Large intestine (tissue), 3 donors: ENCODE measurements around the gene HTT-AS. TPM values are rescaled to one million over a fixed set of nuclear protein-coding genes. Genes with fewer than 3 reads are reported as not detected.
A peak's percentile ranks its signal among the peaks of the same experiment; 100 is the strongest.
"Not testable (repeated sequence)": the region's sequence is repeated elsewhere in the genome, so short reads cannot be mapped to it uniquely, and the experiment has no call there.

Source experiments
- DNase-seq, 2 donors: peaks; one replicate each; pipeline versions ENCODE4 v3.0.0 to v3.0.0-alpha.2; 2013
- H3K27ac ChIP-seq: one replicate; pipeline ENCODE4 v1.5.1; 2013; ENCODE audit warnings: low read length
- H3K27me3 ChIP-seq: 2 replicates; pipeline ENCODE4 v1.6.1; 2013; ENCODE audit warnings: low read length; ENCODE audit not compliant: control insufficient read depth, insufficient read depth
- H3K36me3 ChIP-seq: 2 replicates; pipeline ENCODE4 v1.6.1; 2013; ENCODE audit warnings: low read length; ENCODE audit not compliant: control insufficient read depth, insufficient read depth
- H3K4me1 ChIP-seq: one replicate; pipeline ENCODE4 v1.6.1; 2013; ENCODE audit warnings: low read length; ENCODE audit not compliant: control insufficient read depth, insufficient read depth
- H3K4me3 ChIP-seq: one replicate; pipeline ENCODE4 v1.5.1; 2013; ENCODE audit warnings: low read length
- H3K9me3 ChIP-seq: one replicate; pipeline ENCODE4 v1.6.1; 2013; ENCODE audit warnings: mild to moderate bottlenecking, low read depth, low read length, moderate library complexity; ENCODE audit not compliant: control insufficient read depth
- WGBS: methylation state at CpG from one replicate; pipeline ENCODE4 v1.1.5; 2013; ENCODE audit warnings: low lambda C conversion rate; ENCODE audit not compliant: insufficient coverage; 5-methylcytosine and 5-hydroxymethylcytosine counted together
- polyA plus RNA-seq: library from polyadenylated mRNA; unstranded; fragments of 120-200 nt; gene quantifications from one replicate; pipeline ENCODE4 v1.2.1, GENCODE V29; 2013

The HTT-AS gene
- polyA plus RNA-seq, 1 donor, result not detected

GRCh38 chr4:3054169-3054759 is 20.1 kb downstream of the HTT-AS start:
- no peak overlapping the region for H3K4me3 ChIP-seq
- H3K9me3 ChIP-seq, result no peaks in the 10 kb centered on the region
- H3K4me1 ChIP-seq, result no peaks in the 10 kb centered on the region
- DNase-seq, result no peak
- WGBS, result 43% methylated on average over 1 of the region's 2 CpGs
- no peaks in the 10 kb centered on the region for H3K36me3 ChIP-seq
- no peak overlapping the region for H3K27ac ChIP-seq
- H3K27me3 ChIP-seq, result no peaks in the 10 kb centered on the region

- not testable (repeated sequence) for H3K9me3 ChIP-seq, H3K36me3 ChIP-seq, H3K27me3 ChIP-seq, H3K4me1 ChIP-seq, H3K27ac ChIP-seq, DNase-seq, H3K4me3 ChIP-seq
- WGBS, result no CpG with 5 or more reads among the region's 12 CpGs
These were observed 23.0 kb downstream of the HTT-AS start for GRCh38 chr4:3051141-3051897.

- H3K36me3 ChIP-seq, result no peaks in the 10 kb centered on the region
- no peaks in the 10 kb centered on the region for H3K27me3 ChIP-seq
- H3K4me3 ChIP-seq, result no peak overlapping the region
- H3K27ac ChIP-seq, result no peak overlapping the region
- no peaks in the 10 kb centered on the region for H3K9me3 ChIP-seq
- whole genome bisulfite sequencing, result no CpG with 5 or more reads among the region's 20 CpGs
- peak; percentile 36 to 69 for DNase-seq
- peaks cover 12% of the 10 kb centered on the region for H3K4me1 ChIP-seq
These were observed 26.7 kb downstream of the HTT-AS start for GRCh38 chr4:3047464-3048286.

GRCh38 chr4:3046623-3047022 is 27.7 kb downstream of the HTT-AS start:
- Histone ChIP-seq H3K36me3 (no peaks in the 10 kb centered on the region), H3K9me3 (no peaks in the 10 kb centered on the region), H3K4me3 (no peak overlapping the region), H3K4me1 (peaks cover 18% of the 10 kb centered on the region), H3K27me3 (peaks cover 2% of the 10 kb centered on the region), H3K27ac (no peak overlapping the region)
- DNase-seq, result no peak
- WGBS, result no CpG with 5 or more reads among the region's 4 CpGs

- WGBS, result 100% methylated on average over 2 of the region's 7 CpGs
- Histone ChIP-seq H3K9me3 (peaks cover 1% of the 10 kb centered on the region), H3K36me3 (no peaks in the 10 kb centered on the region), H3K4me3 (no peak overlapping the region), H3K27me3 (peaks cover 2% of the 10 kb centered on the region), H3K27ac (no peak overlapping the region), H3K4me1 (peaks cover 18% of the 10 kb centered on the region)
- DNase-seq, result no peak
These were observed 28.2 kb downstream of the HTT-AS start for GRCh38 chr4:3046162-3046561.

- peaks cover 3% of the 10 kb centered on the region for H3K9me3 ChIP-seq
- no peak overlapping the region for H3K4me3 ChIP-seq
- DNase-seq, result peak; percentile 25 to 65
- no CpG with 5 or more reads among the region's 22 CpGs for WGBS
- peaks cover 2% of the 10 kb centered on the region for H3K27me3 ChIP-seq
- H3K4me1 ChIP-seq, result peaks cover 18% of the 10 kb centered on the region
- H3K27ac ChIP-seq, result no peak overlapping the region
- H3K36me3 ChIP-seq, result no peaks in the 10 kb centered on the region
These were observed 29.2 kb downstream of the HTT-AS start for GRCh38 chr4:3044870-3045819.

GRCh38 chr4:3043282-3044020 is 30.9 kb downstream of the HTT-AS start:
- DNase-seq, result no peak
- H3K4me1 ChIP-seq, result peaks cover 18% of the 10 kb centered on the region
- peaks cover 3% of the 10 kb centered on the region for H3K9me3 ChIP-seq
- H3K36me3 ChIP-seq, result no peaks in the 10 kb centered on the region
- peaks cover 2% of the 10 kb centered on the region for H3K27me3 ChIP-seq
- WGBS, result 80% methylated on average over 1 of the region's 11 CpGs
- H3K4me3 ChIP-seq, result no peak overlapping the region
- H3K27ac ChIP-seq, result no peak overlapping the region

GRCh38 chr4:3042226-3042625 is 32.1 kb downstream of the HTT-AS start:
- no peak for DNase-seq
- Histone ChIP-seq H3K4me3 (peak overlapping the region; percentile 28), H3K9me3 (peaks cover 3% of the 10 kb centered on the region), H3K27ac (no peak overlapping the region), H3K4me1 (peaks cover 18% of the 10 kb centered on the region), H3K36me3 (no peaks in the 10 kb centered on the region), H3K27me3 (peaks cover 2% of the 10 kb centered on the region)
- 100% methylated on average over 1 of the region's 10 CpGs for WGBS
